Measurements from ENCODE around the gene NACC1. TPM values are rescaled to one million over a fixed set of nuclear protein-coding genes. Genes with fewer than 3 reads are reported as not detected.
"Not testable (repeated sequence)": the region's sequence is repeated elsewhere in the genome, so short reads cannot be mapped to it uniquely, and the experiment has no call there.

NACC1 gene
- total RNA-seq, 1 donor from 2014 or later, result 15.6 TPM

DNA sequence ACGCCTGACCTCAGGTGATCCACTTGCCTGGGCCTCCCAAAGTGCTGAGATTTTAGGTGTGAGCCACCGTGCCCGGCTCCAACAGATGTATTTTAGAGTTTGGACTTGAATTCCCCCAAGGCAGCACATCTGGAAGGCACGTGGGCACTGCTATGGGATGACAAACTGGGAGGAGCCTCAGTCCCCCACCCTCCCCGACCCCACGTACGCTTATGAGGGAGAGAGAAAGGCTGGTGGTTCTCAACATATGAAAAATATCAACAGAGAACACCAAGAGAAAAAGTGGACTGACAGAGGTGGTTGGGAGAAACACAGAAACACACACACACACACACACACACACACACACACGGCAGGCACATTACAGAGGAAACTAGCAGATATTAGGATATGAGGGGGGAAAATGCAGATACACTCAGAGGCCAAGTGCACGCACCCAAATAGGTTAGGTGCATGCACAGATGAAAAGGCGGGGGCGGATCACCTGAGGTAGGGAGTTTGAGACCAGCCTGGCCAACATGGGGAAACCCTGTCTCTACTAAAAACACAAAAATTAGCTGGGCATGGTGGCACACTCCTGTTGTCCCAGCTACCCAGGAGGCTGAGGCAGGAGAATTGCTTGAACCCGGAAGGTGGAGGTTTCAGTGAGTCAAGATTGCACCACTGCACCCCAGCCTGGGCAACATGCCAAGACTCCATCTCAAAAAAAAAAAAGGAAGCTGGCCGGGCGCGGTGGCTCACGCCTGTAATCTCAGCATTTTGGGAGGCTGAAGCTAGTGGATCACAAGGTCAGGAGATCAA is 28.9 kb downstream of the NACC1 start:
- DNase-seq (ENCODE audit: low spot score), result no peak

DNA sequence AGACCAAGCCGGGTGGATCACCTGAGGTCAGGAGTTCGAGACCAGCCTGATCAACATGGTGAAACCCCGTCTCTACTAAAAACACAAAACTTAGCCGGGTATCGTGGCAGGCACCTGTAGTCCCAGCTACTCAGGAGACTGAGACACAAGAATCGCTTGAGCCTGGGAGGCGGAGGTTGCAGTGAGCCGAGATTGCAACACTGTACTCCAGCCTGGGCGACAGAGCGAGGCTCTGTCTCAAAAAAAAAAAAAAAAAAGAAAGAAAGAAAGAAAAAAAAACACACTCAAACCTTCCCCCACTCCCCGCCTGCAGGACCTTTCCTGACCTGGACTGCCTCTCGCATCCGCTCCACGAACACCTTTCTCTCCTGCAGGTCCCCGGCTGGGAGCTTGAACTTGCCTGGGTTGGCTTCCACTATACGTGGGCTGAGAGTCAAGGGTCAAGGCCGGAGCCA is 31.1 kb downstream of the NACC1 start:
- DNase-seq (ENCODE audit: low spot score), result not testable (repeated sequence)

DNA sequence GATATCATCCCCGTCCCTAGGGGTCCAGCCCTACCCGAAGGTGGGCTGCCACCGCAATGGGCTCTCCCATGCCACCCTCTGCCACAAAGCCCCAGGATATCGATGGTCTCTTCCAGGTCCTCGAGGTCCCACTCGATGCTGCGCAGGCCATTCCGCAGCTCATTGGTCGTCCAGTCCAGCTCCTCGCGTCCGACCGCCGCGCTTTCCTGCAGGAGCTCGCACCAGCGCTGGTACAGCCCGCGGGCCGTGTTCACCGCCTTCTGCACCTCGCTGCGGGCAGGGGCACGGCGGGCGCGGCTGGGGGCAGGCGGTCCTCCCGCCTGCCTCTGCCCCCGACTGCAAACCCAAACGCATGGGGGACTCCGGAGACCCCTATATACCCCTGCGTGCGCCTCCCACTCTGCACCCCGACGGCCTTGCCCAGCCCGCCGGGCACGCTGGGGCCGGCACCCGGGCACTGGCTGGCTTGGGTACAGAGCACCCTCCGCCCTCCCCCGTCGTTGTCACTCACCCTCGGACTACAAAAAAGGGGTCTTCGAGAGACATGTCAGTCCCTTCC is 31.6 kb downstream of the NACC1 start:
- DNase-seq (ENCODE audit: low spot score), result peak; percentile 61

DNA sequence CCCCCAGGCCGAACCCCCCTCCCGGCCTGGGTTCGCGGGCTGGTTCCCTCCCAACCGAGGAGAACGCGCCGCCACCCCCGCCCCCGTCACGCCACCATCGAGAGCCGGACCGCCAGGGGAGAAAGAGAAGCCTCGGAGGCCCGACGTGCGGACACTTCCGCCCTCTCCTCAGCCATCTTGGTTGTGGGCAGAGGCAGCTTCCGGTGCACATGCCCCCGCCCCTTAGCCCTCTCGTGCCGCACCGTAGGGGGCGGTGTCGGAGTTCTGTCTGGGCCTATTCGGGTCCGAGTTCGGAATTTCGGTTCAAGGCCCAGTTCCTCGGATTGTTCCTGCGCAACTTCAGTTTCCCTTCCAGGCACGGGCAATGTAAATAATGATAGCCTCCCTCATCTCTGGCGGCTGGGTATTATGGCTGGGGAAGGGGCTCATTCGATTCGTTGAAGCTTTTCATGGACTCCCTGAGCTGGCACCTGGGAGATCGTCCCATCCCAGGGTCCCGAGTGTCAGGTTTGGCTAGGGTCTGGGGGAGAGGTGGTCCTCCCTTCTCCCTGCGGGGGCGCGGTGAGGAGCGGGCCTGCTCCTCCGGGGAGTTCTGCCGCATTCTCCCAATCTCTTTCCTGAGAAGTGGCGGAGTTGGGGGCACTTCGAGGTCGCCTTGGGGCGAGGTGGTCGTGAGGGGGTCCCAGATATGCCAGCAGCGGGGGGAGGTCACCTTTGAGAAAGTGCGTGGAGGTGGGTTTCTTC is 32.3 kb downstream of the NACC1 start, which contains the start of the genes IER2 and STX10:
Gene IER2 (plus strand): TSS at position 225 of the 744 bp plus-strand sequence. CDS start 2,776 bp downstream, outside the sequence.
Gene STX10 (minus strand): TSS at position 189 of the 744 bp plus-strand sequence. CDS start 202 bp downstream, outside the sequence.
- peak; percentile 98 for DNase-seq (ENCODE audit: low spot score)

DNA sequence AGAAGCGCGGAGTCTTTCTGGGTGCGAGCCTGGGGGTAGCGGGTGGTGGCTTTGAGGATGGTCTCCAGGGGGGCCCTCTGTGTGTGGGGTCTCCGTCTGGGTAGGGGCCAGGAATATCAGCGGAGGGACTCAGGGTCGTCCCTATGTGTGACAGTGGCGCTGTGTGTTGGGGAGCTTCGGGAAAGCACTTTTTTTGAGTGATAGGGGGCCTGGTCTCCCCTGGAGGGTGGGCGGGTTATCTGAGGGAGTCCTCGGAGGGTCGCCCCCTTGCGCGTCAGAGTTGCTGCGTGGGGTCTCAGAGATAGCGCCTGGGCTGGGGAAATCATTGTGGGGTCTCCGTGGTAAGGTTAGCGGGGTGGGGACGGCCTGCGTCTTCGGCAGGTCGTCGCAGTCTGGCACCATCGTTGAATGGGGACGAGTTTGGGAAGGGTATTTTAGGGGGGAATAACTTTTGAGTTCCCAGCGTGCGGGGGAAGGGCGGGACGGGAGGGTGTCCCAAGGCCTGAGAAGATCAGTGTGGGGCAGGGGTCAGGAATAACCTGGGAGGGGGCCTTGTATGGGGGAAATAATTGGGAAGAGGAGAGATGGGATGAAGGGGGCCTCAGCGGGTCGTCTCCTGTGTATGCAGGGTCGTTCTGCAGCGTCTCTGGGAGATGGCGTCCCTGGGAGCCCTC is 33.0 kb downstream of the NACC1 start:
- DNase-seq (ENCODE audit: low spot score), result no peak

DNA sequence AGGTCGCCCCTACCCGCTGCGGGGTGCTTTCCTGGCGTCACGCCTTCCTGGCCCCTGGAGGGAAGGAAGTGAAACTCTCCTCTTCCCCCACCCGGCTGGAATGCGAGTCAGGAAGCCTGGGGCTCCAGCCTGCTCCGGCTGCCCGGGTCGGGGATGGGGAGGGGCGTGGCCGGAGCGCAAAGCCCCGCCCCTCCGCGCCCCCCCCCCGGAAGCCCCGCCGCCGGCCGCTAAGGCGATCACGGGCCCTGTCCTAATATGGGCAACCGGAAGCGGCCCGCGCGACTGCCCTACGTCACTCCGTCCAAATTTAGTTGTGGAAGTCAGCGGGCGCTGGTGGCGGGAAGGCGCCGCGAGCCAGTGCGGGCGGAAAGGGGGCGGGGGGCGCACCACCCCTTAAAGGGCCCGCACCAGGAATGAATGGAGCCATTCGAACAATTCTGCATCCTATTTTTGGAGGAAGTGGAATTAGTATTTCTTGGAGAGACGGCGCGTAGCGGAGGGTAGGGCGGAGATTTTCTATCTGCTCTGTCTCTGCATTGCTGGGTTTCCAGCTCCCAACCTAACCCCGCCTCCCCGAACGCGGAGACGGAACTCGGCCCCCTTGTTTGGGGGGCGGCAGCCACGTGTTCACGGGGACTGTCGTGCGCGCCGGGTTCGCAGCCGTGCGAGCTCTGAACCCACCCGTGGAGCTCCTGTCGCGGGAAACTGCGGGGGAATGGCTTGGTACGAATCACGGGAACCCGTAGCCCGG is 33.7 kb downstream of the NACC1 start:
- DNase-seq (ENCODE audit: low spot score), result peak; percentile 99

DNA sequence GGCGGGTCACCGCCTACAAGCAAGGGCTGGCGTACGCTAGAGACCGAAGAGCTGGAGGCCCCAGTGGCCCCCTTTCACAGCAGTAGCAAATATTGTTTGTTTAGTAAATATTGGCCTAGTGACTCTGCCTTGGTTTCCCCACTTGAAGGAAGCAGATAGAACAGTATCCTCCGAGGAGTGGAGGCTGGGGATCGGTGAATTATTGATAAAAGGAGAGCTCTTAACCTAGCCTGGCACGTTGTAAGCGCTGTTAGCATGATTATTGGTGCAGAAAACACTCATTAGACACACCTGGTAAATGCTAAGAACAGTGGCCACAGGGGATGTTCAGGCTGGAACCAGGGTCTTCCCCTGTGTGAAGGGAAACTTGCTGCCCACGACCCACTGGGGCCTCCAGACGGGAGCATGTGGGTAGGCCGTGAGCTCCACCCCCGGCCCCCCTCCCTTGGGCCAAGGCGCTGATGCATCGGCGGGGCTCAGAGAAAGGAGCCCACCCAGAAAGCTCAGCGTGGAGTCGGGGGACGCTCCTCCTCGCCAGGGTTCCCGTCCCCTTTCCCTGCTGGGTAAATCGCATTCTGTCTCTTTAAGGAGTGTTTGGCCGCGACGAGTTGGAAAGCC is 34.4 kb downstream of the NACC1 start:
- DNase-seq (ENCODE audit: low spot score), result no peak

DNA sequence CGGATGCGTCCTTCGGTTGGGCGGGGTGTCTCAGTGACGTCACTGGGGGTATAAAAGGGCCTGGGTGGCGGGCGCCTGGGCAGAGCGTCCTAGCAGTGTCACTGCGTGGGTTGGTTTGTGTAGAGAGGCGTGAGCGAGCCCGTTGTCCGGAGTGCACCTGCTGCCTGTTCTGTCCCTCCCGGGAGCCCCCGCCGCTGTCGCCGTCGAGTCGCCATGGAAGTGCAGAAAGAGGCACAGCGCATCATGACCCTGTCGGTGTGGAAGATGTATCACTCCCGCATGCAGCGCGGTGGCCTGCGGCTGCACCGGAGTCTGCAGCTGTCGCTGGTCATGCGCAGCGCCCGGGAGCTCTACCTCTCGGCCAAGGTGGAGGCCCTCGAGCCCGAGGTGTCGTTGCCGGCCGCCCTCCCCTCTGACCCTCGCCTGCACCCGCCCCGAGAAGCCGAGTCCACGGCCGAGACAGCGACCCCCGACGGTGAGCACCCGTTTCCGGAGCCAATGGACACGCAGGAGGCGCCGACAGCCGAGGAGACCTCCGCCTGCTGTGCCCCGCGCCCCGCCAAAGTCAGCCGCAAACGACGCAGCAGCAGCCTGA is 35.0 kb downstream of the NACC1 start:
- DNase-seq (ENCODE audit: low spot score), result peak; percentile 96

DNA sequence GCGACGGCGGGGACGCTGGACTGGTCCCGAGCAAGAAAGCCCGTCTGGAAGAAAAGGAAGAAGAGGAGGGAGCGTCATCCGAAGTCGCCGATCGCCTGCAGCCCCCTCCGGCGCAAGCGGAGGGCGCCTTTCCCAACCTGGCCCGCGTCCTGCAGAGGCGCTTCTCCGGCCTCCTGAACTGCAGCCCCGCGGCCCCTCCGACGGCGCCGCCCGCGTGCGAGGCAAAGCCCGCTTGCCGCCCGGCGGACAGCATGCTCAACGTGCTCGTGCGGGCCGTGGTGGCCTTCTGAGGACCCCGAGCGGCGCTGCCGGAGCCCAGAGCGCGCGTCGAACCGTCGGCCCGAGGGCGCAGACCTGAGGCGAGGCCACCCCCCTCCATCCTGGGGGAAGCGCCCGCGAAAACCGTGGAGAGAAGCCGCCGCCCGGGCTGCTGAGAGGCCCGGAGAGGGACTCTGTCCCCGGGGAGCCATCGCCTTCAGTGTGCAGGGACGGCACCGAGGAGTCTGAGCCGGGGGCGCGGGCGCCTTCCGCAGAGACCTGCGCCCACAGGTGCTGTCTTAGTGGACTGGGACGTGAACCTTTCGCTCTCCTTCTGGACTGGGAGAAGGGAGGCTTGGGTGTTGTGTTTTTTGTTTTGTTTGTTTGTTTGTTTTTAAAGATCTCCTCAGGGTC is 35.6 kb downstream of the NACC1 start:
- DNase-seq (ENCODE audit: low spot score), result peak; percentile 50

DNA sequence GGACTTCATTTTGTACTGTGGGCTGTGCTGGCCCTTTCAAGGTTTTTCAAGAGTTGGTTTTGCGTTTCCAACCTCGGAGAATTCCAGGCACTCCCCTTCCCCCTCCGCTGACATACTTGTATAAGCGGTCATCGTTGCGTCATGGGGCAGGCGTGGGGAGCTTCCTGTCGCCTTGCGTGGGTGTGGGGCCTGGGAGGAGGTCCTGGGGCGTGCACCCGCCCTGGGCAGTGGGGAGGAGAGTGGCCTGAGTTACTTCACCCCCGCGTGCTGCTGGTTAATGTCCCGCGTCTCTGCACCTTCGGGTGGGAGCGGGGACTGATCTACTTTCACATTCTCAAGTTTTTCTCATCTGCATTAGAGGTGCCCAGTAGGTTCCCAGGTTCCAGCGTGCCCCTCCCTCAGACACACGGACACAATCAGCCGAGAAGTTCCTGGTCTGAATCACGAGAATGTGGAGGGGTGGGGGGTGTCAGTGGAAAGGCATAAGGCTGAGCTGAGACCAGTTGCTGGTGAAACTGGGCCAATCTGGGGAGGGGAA is 36.2 kb downstream of the NACC1 start:
- peak; percentile 95 for DNase-seq (ENCODE audit: low spot score)

DNA sequence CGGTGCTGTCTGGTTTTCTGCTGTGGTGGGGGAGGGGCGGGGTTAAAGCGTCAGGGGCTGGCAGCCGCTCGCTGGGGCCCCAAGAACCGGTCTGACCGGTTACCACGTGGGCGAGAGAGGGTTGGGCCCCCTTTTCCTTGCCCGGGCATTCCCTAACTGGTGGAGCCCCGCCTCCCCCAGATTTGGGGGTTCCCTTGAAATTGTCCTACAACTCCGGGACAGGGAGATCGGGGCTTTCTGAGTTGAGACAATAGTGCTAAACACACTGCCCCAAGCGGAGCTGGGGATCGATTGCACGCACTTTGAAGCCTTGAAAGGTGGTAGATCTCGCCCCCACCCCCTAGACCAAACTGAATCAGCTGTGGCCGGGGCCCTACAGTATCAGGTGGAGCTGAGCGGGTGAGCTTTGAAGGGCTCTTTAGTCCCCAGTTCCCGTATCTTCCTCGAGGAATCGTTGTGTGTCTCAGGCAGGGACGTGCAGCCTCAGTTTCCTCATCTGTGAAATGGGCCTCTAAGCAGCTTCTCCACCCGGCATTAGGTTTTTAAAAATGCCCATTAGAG is 36.9 kb downstream of the NACC1 start:
- peak; percentile 86 for DNase-seq (ENCODE audit: low spot score)

DNA sequence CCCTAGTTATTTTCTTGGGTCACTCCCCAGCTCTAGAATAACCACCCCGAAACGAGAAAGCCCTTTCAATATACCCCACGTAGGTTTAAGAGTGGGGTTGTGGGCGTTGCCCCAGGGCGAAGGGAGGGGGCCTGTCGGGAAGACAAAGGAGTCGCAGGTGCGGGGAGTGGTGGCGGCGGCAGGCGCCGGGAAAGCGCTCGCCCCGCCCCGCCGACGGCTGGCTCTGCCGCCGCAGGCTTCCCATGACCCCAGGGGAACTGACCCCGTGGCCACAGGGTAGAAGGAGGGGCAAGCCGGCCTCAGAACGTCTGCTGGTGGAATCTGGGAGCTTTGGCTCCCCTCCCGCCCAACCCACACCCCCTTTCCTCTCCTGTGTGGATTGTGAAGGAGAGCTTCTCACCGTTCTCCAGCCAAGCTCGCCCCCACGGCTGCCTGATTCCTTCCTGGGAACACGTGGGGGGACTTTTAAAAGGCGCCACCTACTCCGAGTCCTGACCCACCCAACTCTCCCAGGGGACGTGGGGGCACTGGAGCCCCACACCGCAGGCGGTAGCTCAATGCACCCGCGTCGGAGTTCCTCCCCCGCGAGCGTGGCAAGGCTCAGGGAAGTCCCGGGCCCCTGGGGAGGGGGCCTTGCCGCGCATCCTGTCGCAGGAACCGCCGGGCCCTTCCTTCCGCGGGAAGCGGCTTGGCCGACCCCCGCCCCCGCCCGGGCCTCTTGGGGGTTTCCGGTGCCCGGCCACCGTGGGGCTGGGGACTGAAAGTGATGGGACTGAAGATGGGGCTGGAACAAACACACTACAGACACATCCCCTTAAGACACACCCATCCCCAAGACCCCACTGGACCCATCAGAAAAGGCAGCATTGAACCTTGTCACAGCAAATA is 37.7 kb downstream of the NACC1 start:
- peak; percentile 74 for DNase-seq (ENCODE audit: low spot score)

DNA sequence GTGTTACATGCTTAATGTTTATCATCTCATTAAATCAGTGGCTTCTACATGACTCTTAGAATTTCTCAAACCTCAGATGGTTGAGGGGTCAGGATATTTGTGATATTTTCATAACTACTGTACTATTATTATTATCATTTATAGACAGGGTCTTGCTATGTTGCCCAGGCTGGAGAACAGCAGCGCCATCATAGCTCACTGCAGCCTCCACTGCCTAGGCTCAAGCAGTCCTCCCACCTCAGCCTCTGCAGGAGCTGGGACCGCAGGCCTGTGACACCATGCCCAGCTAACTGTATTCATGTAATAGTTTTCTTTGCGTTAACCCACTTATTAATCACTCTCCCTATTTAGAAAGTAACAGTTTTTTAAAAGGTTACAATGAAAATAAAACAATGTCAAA is 41.6 kb downstream of the NACC1 start:
- DNase-seq (ENCODE audit: low spot score), result no peak

DNA sequence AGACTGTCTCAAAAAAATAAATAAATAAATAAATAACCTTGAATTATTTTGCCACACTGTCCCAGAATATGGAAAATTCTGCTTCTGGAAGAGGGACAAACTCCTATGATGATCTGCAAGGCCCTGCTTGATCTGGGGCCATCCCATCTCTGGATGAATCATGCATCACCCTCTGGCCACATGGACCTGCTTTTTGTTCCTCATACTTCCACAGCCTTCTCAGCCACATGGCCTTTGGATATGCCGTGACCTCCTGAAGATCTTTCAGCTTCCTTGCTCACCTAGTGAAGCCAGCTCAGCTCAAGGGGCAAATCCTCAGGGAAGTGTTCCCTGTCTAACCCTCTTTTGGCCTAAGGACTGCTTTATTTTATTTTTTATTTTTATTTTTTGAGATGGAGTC is 42.5 kb downstream of the NACC1 start:
- no peak for DNase-seq (ENCODE audit: low spot score)

DNA sequence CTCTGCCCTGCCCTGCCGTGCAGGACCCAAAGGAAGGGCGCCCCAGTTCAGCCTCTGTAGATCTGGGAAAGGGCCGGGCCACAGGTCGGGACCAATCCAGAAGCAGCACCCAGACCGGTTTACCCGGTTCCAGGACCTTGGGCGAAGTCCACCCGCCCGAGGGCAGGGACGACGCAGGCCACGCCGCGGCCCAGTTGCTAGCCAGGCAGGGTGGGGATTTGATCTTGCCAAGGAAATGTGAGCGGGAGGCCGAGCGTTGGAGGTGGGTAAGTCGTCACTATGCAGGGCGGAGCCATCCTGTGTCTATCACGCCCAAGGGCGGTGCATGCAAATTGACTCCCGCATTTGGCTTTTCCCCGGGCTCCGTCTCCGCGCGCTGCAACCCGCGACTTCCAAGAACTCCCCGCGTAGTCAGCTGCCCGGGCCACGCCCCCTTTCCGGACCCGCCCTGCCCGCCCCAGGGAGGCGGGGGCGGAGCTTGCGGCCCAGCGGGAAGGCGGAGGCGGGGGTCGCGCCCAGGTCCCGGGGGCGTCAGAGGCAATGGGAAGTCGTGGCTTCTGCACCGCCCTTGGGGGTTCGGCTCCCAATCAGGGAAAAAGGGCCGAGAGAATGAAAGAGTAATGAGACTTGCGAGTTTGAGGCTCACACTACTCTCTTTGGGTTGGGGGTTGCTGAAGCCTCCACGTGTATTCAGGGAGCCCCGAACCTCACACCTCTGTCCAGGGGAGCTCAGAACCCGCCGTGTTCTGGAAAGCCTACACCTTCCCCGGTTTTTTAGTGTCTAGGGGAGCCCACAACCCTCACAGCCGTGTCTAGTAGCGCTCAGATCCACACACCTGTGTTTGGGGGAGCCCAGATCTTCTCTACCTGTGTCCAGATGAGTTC is 44.9 kb downstream of the NACC1 start:
- peak; percentile 99 for DNase-seq (ENCODE audit: low spot score)

DNA sequence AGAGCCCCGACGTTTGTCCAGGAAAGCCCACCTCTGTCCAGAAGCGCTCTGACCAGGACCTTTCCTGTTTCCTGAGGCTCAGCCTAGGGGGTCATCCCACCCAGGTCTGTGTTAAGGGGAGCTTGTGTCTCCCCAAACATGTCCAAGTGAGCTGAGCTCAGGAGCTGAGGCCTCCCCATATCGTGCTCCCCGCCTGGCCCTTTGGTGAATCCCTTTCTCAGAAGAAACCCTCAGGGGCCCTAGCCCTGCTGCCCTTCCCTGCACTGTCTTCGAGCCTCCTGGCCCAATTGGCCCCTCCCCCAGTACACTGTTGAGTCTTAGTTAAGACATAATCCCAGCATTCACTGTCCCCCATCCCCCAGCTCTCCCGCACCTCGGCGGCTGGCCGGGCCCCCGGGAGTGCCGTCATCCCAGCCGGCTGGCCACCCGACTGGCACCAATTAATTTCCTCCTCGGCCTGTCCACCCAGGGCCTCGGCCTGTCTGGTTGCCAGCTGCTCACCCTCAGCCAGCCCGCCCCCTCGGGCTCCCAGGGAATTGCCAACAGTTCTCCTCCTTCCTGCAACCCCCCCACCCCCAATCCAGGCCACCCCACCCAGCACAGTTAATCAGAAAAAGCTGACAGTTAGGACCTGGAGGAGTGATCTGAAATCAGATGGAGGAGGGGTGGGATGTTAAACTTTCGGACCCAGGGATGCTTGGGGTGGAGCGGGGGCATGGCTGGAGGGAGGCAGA is 45.7 kb downstream of the NACC1 start:
- peak; percentile 89 for DNase-seq (ENCODE audit: low spot score)

Data from umbilical cord (tissue), 2 donors.